Activated effector memory CD4-positive, alpha-beta T cell treated with anti-CD3 and anti-CD28 coated beads, Interleukin-2, amount 50 U/mL, for 16 hours (primary cell): ENCODE measurements around the gene CIBAR2.
"Not testable (repeated sequence)": the region's sequence is repeated elsewhere in the genome, so short reads cannot be mapped to it uniquely, and the experiment has no call there.

ENCODE experiments used
- DNase-seq: peaks from one replicate; pipeline ENCODE4 v3.0.0-alpha.2; 2020

CIBAR2 gene

GRCh38 chr16:85057212-85057889, 54.9 kb downstream of the CIBAR2 start:
- DNase-seq: no peak

GRCh38 chr16:85056211-85056748, 56.0 kb downstream of the CIBAR2 start:
- DNase-seq: no peak

- peak; percentile 85 for DNase-seq
Measured at GRCh38 chr16:85055493-85056210, 56.6 kb downstream of the CIBAR2 start.

- DNase-seq: no peak
Measured at GRCh38 chr16:85054948-85055492, 57.3 kb downstream of the CIBAR2 start.

- not testable (repeated sequence) for DNase-seq
Measured at GRCh38 chr16:85054321-85054720, 58.0 kb downstream of the CIBAR2 start.

- DNase-seq: no peak
Measured at GRCh38 chr16:85052536-85052935, 59.7 kb downstream of the CIBAR2 start.

GRCh38 chr16:85051683-85052082, 60.6 kb downstream of the CIBAR2 start:
- no peak for DNase-seq

- DNase-seq: no peak
Measured at GRCh38 chr16:85051067-85051581, 61.1 kb downstream of the CIBAR2 start.

GRCh38 chr16:85049706-85050305, 62.5 kb downstream of the CIBAR2 start:
- no peak for DNase-seq

- DNase-seq: no peak
Measured at GRCh38 chr16:85048921-85049562, 63.2 kb downstream of the CIBAR2 start.
